IPS-20b (cell line): ENCODE data around the gene TRAF3.

ENCODE experiments used
- H3K27ac ChIP-seq: one replicate; pipeline ENCODE4 v1.5.1; 2013; ENCODE audit warnings: low read length
- H3K27me3 ChIP-seq: 2 replicates; pipeline ENCODE4 v1.6.1; 2013; ENCODE audit warnings: mild to moderate bottlenecking, low read length, inconsistent platforms; ENCODE audit not compliant: insufficient read depth
- H3K36me3 ChIP-seq: 2 replicates; pipeline ENCODE4 v1.6.1; 2013; ENCODE audit warnings: low read depth, mild to moderate bottlenecking, inconsistent platforms, low read length, moderate library complexity; ENCODE audit not compliant: insufficient read depth
- H3K4me1 ChIP-seq: 2 replicates; pipeline ENCODE4 v1.6.1; 2013; ENCODE audit warnings: mild to moderate bottlenecking, control low read depth, inconsistent platforms, low read length, moderate library complexity; ENCODE audit not compliant: insufficient read depth
- H3K4me3 ChIP-seq: 2 replicates; pipeline ENCODE4 v1.5.1; 2013; ENCODE audit warnings: mild to moderate bottlenecking, low read length, inconsistent platforms
- H3K9ac ChIP-seq: 2 replicates; pipeline ENCODE4 v1.6.1; 2013; ENCODE audit warnings: low read depth, mild to moderate bottlenecking, inconsistent platforms, low read length, moderate library complexity
- H3K9me3 ChIP-seq: 2 replicates; pipeline ENCODE4 v1.6.1; 2013; ENCODE audit warnings: mild to moderate bottlenecking, low read depth, low read length, inconsistent platforms; ENCODE audit not compliant: insufficient read depth

TRAF3 gene

DNA sequence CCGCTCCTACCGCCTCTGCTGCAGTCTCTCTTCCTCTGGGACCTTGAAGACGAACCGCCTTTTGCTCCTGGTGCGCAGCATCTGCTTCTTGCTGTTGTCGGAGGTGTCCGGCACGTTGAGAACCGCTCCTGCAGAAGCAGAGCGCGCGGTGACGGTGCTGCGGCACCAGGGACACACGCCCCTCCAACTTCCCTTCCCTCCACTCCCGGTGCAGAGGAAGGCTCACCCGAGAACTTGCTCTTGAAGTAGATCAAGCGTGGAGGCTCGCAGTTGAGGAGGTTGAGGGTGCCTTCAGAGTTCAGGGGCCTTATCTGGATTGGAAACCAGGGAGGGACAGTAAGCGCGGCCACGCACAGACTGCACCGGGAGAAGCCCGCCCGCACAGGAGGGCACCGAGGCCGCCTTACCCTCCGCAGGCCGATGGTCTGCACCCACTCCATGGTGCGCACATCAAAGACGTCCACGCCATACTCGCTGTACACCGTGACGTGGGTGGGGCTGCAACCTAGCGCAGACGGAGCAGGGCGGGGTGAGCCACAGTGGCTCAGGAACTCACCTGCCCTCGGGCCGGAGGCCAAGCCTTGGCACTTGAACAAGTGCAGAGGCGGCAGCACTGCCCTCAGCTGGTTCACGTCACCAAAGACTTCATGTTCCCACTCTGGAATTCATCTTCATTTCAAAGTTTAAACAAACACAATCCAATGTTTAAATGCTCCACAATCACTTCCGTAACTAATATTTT is 162.7 kb downstream of the TRAF3 start:
- H3K9ac ChIP-seq = no peak overlapping the region
- no peaks in the 10 kb centered on the region for H3K4me1 ChIP-seq
- H3K9me3 ChIP-seq = no peaks in the 10 kb centered on the region
- H3K4me3 ChIP-seq = no peak overlapping the region
- H3K27me3 ChIP-seq = no peaks in the 10 kb centered on the region
- peaks cover 62% of the 10 kb centered on the region for H3K36me3 ChIP-seq
- H3K27ac ChIP-seq = no peak overlapping the region

GRCh38 chr14:102940729-102941362 is 163.6 kb downstream of the TRAF3 start:
- no peaks in the 10 kb centered on the region for H3K4me1 ChIP-seq
- H3K27me3 ChIP-seq = no peaks in the 10 kb centered on the region
- no peak overlapping the region for H3K9ac ChIP-seq
- H3K4me3 ChIP-seq = no peak overlapping the region
- no peak overlapping the region for H3K27ac ChIP-seq
- peaks cover 70% of the 10 kb centered on the region for H3K36me3 ChIP-seq
- no peaks in the 10 kb centered on the region for H3K9me3 ChIP-seq

GRCh38 chr14:102941419-102942011 is 164.3 kb downstream of the TRAF3 start:
- Histone ChIP-seq H3K9me3 (no peaks in the 10 kb centered on the region), H3K9ac (no peak overlapping the region), H3K36me3 (peaks cover 71% of the 10 kb centered on the region), H3K4me3 (no peak overlapping the region), H3K27me3 (no peaks in the 10 kb centered on the region), H3K27ac (no peak overlapping the region), H3K4me1 (no peaks in the 10 kb centered on the region)

- Histone ChIP-seq H3K36me3 (peaks cover 77% of the 10 kb centered on the region), H3K9me3 (no peaks in the 10 kb centered on the region), H3K27ac (no peak overlapping the region)
These were observed 164.8 kb downstream of the TRAF3 start for GRCh38 chr14:102942069-102942468.

GRCh38 chr14:102943454-102943853 is 166.2 kb downstream of the TRAF3 start:
- no peaks in the 10 kb centered on the region for H3K9me3 ChIP-seq
- H3K4me3 ChIP-seq = no peak overlapping the region
- peaks cover 82% of the 10 kb centered on the region for H3K36me3 ChIP-seq
- H3K27ac ChIP-seq = no peak overlapping the region
- no peaks in the 10 kb centered on the region for H3K27me3 ChIP-seq
- H3K4me1 ChIP-seq = no peaks in the 10 kb centered on the region
- H3K9ac ChIP-seq = no peak overlapping the region

More at GRCh38 chr14:102942069-102942468, 164.8 kb downstream of the TRAF3 start:
- no peaks in the 10 kb centered on the region for H3K27me3 ChIP-seq
- no peak overlapping the region for H3K9ac ChIP-seq
- no peak overlapping the region for H3K4me3 ChIP-seq
- no peaks in the 10 kb centered on the region for H3K4me1 ChIP-seq

DNA sequence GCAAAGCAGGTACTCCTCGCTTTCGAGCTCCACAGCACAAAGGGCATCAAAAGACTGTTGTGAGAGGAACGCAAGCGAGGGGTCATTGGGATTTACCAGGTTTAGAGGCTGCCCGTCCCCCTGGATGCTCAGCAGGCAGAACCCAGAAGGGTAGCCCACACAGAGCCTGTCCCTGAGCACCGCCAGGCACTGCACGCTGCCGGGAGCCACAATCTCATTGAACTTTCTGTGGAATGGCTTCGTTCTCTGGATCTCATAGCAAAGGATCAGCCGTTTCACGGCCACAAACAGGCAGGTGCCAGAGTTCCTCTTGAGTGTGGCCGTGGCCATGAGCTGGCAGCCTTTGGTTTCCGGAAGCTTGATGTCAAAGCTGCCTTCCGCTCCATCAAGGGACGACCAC is 166.7 kb downstream of the TRAF3 start:
- Histone ChIP-seq H3K4me3 (no peak overlapping the region), H3K9ac (no peak overlapping the region), H3K4me1 (no peaks in the 10 kb centered on the region), H3K9me3 (no peaks in the 10 kb centered on the region), H3K36me3 (peaks cover 86% of the 10 kb centered on the region), H3K27me3 (no peaks in the 10 kb centered on the region), H3K27ac (no peak overlapping the region)

DNA sequence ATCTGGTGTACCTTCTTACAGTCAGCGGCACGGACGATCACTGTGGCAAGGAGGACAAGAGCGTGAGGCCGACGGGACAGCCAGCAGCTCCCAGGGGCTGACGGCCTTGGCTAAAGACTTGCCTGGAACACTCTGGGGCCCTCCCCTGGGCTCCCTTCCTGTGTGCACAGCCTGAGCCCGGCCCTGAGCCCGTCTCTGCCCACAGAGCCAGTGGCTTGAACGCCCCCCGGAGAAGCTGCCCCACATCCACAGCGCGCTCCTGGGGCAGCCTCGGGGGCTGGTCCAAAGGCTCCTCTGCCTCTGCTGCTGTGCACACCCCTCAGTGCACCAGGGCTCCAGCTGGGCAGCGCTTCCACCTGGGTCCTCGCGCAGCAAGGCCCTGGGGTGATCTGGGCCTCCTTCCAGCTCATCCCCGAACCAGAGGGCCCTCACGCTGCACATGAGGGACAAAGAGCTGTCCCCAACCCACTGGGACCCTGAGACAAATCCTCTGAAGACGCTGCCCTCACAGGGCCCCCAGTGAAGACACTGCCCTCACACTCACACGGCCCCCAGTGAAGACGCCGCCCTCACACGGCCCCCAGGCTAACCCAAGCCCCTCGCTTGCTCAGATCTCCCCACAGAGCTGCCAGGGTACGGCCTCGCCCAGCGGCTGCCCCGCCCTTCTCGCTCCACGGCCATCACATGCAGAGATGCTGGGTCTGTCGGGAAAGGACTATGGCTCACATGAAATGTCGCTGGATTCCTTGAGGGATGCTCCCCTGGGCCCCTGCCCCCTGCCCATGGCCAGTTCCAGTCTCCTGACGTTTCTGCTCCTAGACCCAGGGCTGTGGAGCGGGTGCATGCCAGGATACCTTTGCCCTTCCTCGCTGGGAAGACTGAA is 167.4 kb downstream of the TRAF3 start:
- Histone ChIP-seq H3K9ac (no peak overlapping the region), H3K27ac (no peak overlapping the region), H3K4me1 (no peaks in the 10 kb centered on the region), H3K9me3 (no peaks in the 10 kb centered on the region), H3K4me3 (no peak overlapping the region), H3K27me3 (no peaks in the 10 kb centered on the region), H3K36me3 (peaks cover 86% of the 10 kb centered on the region)

GRCh38 chr14:102945346-102946130 is 168.3 kb downstream of the TRAF3 start:
- Histone ChIP-seq H3K4me1 (no peaks in the 10 kb centered on the region), H3K36me3 (peaks cover 86% of the 10 kb centered on the region), H3K27ac (no peak overlapping the region)

GRCh38 chr14:102947321-102948103 is 170.3 kb downstream of the TRAF3 start:
- Histone ChIP-seq H3K36me3 (peaks cover 85% of the 10 kb centered on the region), H3K9me3 (no peaks in the 10 kb centered on the region), H3K9ac (no peak overlapping the region), H3K27me3 (no peaks in the 10 kb centered on the region), H3K4me3 (no peak overlapping the region), H3K27ac (no peak overlapping the region), H3K4me1 (no peaks in the 10 kb centered on the region)

More at GRCh38 chr14:102945346-102946130, 168.3 kb downstream of the TRAF3 start:
- Histone ChIP-seq H3K27me3 (no peaks in the 10 kb centered on the region), H3K9ac (no peak overlapping the region), H3K9me3 (no peaks in the 10 kb centered on the region), H3K4me3 (no peak overlapping the region)

- Histone ChIP-seq H3K4me1 (no peaks in the 10 kb centered on the region), H3K9ac (no peak overlapping the region), H3K36me3 (peaks cover 87% of the 10 kb centered on the region), H3K9me3 (no peaks in the 10 kb centered on the region), H3K4me3 (no peak overlapping the region), H3K27me3 (no peaks in the 10 kb centered on the region), H3K27ac (no peak overlapping the region)
These were observed 171.4 kb downstream of the TRAF3 start for GRCh38 chr14:102948698-102949061.
